HG03460 (cell line): ENCODE results near the gene MFAP2.
"Not testable (repeated sequence)": the region's sequence is repeated elsewhere in the genome, so short reads cannot be mapped to it uniquely, and the experiment has no call there.

ENCODE experiments used
- ATAC-seq: cut with Tn5 transposase; IDR thresholded peaks from one replicate; pipeline ENCODE4 v1.9.1; 2021; ENCODE audit not compliant: unreplicated experiment

The MFAP2 gene

GRCh38 chr1:16933945-16934344 lies 46.5 kb downstream of the MFAP2 start:
- not testable (repeated sequence) for ATAC-seq

- not testable (repeated sequence) for ATAC-seq
Observed at GRCh38 chr1:16931206-16931934, 49.0 kb downstream of the MFAP2 start.

- not testable (repeated sequence) for ATAC-seq
Observed at GRCh38 chr1:16929146-16930041, 51.0 kb downstream of the MFAP2 start.

- ATAC-seq, result no peak
Observed at GRCh38 chr1:16927711-16928485, 52.5 kb downstream of the MFAP2 start.

GRCh38 chr1:16927256-16927655 lies 53.2 kb downstream of the MFAP2 start:
- no peak for ATAC-seq

GRCh38 chr1:16926491-16927073 lies 53.8 kb downstream of the MFAP2 start:
- no peak for ATAC-seq

GRCh38 chr1:16925635-16926490 lies 54.6 kb downstream of the MFAP2 start:
- ATAC-seq, result no peak

GRCh38 chr1:16924919-16925477 lies 55.4 kb downstream of the MFAP2 start:
- no peak for ATAC-seq
